Transverse colon (tissue), 1 donor: ENCODE data around the gene ICA1.

Source experiments
- EP300 ChIP-seq: sonication (generic); formaldehyde crosslinking; IDR thresholded peaks from one replicate; pipeline ENCODE4 v1.6.1; 2017; ENCODE audit warnings: antibody characterized with exemption, low read depth
- POLR2A ChIP-seq: fragments of 450-650 bp; IDR thresholded peaks from one replicate; pipeline ENCODE4 v1.6.1; 2016; ENCODE audit warnings: antibody characterized with exemption, mild to moderate bottlenecking, moderate library complexity

- TF ChIP-seq EP300, result no peak
- TF ChIP-seq POLR2A, result no peak
These were observed 43.1 kb upstream of the ICA1 start for GRCh38 chr7:8305104-8305503.
